Measurements from ENCODE around the gene LAMC2. TPM values are rescaled to one million over a fixed set of nuclear protein-coding genes. Genes with fewer than 3 reads are reported as not detected.

Gene LAMC2
- total and polyA plus RNA-seq, 10 of the 15 experiments (the other 5 are each of a cell fraction or from before 2014, with no cell fraction given), result 0.27 to 1.5 (median 0.92) TPM

DNA sequence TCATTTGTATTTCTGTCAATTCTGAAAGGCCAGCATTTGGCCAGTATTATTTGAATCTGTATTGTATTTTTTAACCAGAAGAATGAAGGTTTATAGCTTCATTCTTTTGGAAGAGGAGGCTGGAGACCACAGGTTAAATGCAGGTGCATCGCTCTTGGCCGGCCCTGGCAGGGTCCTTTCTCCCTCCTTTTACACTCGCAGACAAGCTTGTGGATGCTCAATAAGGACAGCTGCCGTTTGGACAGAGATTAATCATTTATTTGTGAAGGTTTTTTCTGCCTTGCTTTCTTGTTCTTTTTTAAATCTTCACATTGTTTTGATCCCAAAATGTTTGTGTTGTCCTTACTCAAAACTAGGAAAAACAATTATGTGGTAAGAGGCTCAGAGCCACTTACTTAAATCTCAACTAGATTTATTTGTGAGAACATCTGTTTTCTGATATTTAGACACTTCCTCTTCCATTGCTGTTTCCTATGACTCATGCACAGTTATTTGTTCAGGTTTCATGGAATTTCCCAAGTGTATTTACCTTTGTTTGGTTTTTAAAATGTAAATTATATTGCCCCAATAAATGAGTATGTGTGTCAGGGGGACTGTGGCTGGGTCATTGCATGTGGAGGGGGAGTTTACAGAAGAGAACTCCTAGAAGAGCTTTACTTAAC is 46.7 kb upstream of the LAMC2 start (continued):
- TF ChIP-seq TCF7 (IDR thresholded peaks at IDR 0.05; ENCODE audit: borderline replicate concordance), result no peak
- TF ChIP-seq, protein P1, sequence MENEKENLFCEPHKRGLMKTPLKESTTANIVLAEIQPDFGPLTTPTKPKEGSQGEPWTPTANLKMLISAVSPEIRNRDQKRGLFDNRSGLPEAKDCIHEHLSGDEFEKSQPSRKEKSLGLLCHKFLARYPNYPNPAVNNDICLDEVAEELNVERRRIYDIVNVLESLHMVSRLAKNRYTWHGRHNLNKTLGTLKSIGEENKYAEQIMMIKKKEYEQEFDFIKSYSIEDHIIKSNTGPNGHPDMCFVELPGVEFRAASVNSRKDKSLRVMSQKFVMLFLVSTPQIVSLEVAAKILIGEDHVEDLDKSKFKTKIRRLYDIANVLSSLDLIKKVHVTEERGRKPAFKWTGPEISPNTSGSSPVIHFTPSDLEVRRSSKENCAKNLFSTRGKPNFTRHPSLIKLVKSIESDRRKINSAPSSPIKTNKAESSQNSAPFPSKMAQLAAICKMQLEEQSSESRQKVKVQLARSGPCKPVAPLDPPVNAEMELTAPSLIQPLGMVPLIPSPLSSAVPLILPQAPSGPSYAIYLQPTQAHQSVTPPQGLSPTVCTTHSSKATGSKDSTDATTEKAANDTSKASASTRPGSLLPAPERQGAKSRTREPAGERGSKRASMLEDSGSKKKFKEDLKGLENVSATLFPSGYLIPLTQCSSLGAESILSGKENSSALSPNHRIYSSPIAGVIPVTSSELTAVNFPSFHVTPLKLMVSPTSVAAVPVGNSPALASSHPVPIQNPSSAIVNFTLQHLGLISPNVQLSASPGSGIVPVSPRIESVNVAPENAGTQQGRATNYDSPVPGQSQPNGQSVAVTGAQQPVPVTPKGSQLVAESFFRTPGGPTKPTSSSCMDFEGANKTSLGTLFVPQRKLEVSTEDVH (IDR thresholded peaks at IDR 0.05; ENCODE audit: low read depth, partially characterized antibody), result no peak

DNA sequence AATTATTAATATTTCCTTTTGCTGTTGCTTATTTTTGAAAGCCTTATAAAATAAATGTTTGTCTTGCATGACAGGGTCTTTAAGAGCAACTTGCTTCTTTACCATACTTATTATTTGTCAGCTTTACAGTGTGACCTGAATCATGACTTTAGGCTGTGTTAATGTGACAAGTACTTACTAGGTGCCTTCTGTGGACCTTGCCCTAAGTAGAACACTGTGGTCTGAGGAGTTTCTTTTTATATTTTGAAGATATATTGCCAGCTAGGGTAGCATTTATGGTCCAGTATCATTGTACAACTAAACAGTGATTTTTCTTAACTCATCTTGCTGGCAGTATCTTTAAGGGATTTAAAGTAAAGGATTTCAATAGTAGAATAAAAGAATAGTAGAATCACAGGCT is 45.4 kb upstream of the LAMC2 start:
- Histone ChIP-seq H3K27ac (ENCODE audit: control insufficient read depth, insufficient read depth) (no peak overlapping the region), H3K4me2 (ENCODE audit: control insufficient read depth, insufficient read depth) (no peak overlapping the region), H3K4me3 (no peak overlapping the region), H3K79me2 (ENCODE audit: control insufficient read depth, insufficient read depth, low read length) (no peaks in the 10 kb centered on the region), H3K36me3 (ENCODE audit: control insufficient read depth in 2 of 2, insufficient read depth in 2 of 2, low read length in 1 of 2) (peaks cover 4 to 13% of the 10 kb centered on the region in 2 experiments; a peak in 3 of 4 replicates), H3K27me3 (replicated peaks in 1 of 2; ENCODE audit: control insufficient read depth in 2 of 2, insufficient read depth in 2 of 2, low read length in 1 of 2) (no peaks in the 10 kb centered on the region), H3K9me3 (replicated peaks; ENCODE audit: control insufficient read depth, insufficient read depth, low read length) (no peaks in the 10 kb centered on the region), H3K4me1 (ENCODE audit: control insufficient read depth, insufficient read depth, low read length) (no peaks in the 10 kb centered on the region; the same call in 1 of the 2 replicates), H4K20me1 (ENCODE audit: control insufficient read depth, insufficient read depth) (no peaks in the 10 kb centered on the region), H3K9ac (ENCODE audit: control insufficient read depth, insufficient read depth, low read length) (no peak overlapping the region), H2AFZ (ENCODE audit: control insufficient read depth, low read depth, low read length) (no peak overlapping the region)
- in situ Hi-C loops (cut with MboI), result no loop called here
- ChIA-PET POLR2A (interaction anchor here (1.3 kb wide), 1 partner anchor 69 kb away, joined by 3 read pairs; no protein-coding TSS in a partner anchor), CTCF (interaction anchor here (0.6 kb wide), 1 partner anchor 18 kb away, joined by 3 read pairs; no protein-coding TSS in a partner anchor), SMC1A (ENCODE audit: uncharacterized antibody, unreplicated experiment) (interaction anchor here (2.4 to 2.9 kb wide), 2 partner anchors 84 to 179 kb away, joined by 11 to 14 read pairs; no protein-coding TSS in a partner anchor), RAD21 (ENCODE audit: unreplicated experiment) (interaction anchor here (1.1 kb wide), 1 partner anchor 62 kb away, joined by 3 read pairs; no protein-coding TSS in a partner anchor)
- no peak for ATAC-seq
- DNase-seq (ENCODE audit: low read depth, low spot score), result no peak
- intact Hi-C loops (cut with micrococcal nuclease; ENCODE audit: unreplicated experiment), result no loop called here
- FAIRE-seq, result no peak
- BruUV-seq (replicated peaks), result no TSS peak
- TF ChIP-seq ZNF592 (IDR thresholded peaks at IDR 0.05) (no peak), ATF3 (IDR thresholded peaks at IDR 0.05; ENCODE audit: borderline replicate concordance, extremely low read depth, low read depth, low read length) (no peak), BHLHE40 (IDR thresholded peaks at IDR 0.05; ENCODE audit: borderline replicate concordance in 1 of 2, low read depth in 2 of 2, low read length in 1 of 2) (no peak), FOS (IDR thresholded peaks at IDR 0.05; ENCODE audit: borderline replicate concordance, extremely low read depth, insufficient read length) (no peak), IKZF2 (IDR thresholded peaks at IDR 0.05) (no peak)
- TF ChIP-seq, protein P2, sequence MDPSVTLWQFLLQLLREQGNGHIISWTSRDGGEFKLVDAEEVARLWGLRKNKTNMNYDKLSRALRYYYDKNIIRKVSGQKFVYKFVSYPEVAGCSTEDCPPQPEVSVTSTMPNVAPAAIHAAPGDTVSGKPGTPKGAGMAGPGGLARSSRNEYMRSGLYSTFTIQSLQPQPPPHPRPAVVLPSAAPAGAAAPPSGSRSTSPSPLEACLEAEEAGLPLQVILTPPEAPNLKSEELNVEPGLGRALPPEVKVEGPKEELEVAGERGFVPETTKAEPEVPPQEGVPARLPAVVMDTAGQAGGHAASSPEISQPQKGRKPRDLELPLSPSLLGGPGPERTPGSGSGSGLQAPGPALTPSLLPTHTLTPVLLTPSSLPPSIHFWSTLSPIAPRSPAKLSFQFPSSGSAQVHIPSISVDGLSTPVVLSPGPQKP (IDR thresholded peaks at IDR 0.05; ENCODE audit: low read depth, low read length), result no peak
